Trophoblast cell (in vitro differentiated cells and primary cell): ENCODE results near the gene ASTN2.

Experiments used
- DNase-seq, 2 donors: peaks; one replicate each; pipeline ENCODE4 v3.0.0-alpha.2; 2016
- H2AFZ ChIP-seq: 2 replicates; pipeline ENCODE4 v1.6.1; 2013; ENCODE audit warnings: low read length, moderate library complexity, mild to moderate bottlenecking; ENCODE audit not compliant: insufficient read depth, poor library complexity
- H2AK5ac ChIP-seq: 2 replicates; pipeline ENCODE4 v1.6.1; 2013; ENCODE audit warnings: mild to moderate bottlenecking, low read length
- H2BK120ac ChIP-seq: 2 replicates; pipeline ENCODE4 v1.6.1; 2013; ENCODE audit warnings: low read length, mild to moderate bottlenecking, moderate library complexity; ENCODE audit not compliant: insufficient read depth, poor library complexity
- H2BK12ac ChIP-seq: 2 replicates; pipeline ENCODE4 v1.6.1; 2013; ENCODE audit warnings: mild to moderate bottlenecking, low read length, moderate library complexity
- H2BK5ac ChIP-seq: 2 replicates; pipeline ENCODE4 v1.6.1; 2013; ENCODE audit warnings: low read length, low read depth, moderate library complexity, mild to moderate bottlenecking; ENCODE audit not compliant: poor library complexity
- H3K14ac ChIP-seq: 2 replicates; pipeline ENCODE4 v1.6.1; 2013; ENCODE audit warnings: mild to moderate bottlenecking, low read length
- H3K18ac ChIP-seq: 2 replicates; pipeline ENCODE4 v1.6.1; 2013; ENCODE audit warnings: mild to moderate bottlenecking, low read length
- H3K23ac ChIP-seq: 2 replicates; pipeline ENCODE4 v1.6.1; 2013; ENCODE audit warnings: low read length
- H3K27ac ChIP-seq: 2 replicates; pipeline ENCODE4 v1.5.1; 2013; ENCODE audit warnings: low read depth, mild to moderate bottlenecking, inconsistent platforms, low read length, moderate library complexity
- H3K27me3 ChIP-seq: 2 replicates; pipeline ENCODE4 v1.6.1; 2013; ENCODE audit warnings: inconsistent platforms, mild to moderate bottlenecking, low read length, moderate library complexity; ENCODE audit not compliant: insufficient read depth
- H3K36me3 ChIP-seq, 2 experiments: 1 replicate in 1 of 2; 2 replicates in 1 of 2; pipeline ENCODE4 v1.6.1; 2013; ENCODE audit warnings: low read length in 2 of 2, mild to moderate bottlenecking in 2 of 2, moderate library complexity in 1 of 2; ENCODE audit not compliant: insufficient read depth in 2 of 2, control insufficient read depth in 1 of 2
- H3K4ac ChIP-seq: 2 replicates; pipeline ENCODE4 v1.6.1; 2013; ENCODE audit warnings: low read depth, mild to moderate bottlenecking, low read length, moderate library complexity
- H3K4me1 ChIP-seq, 2 experiments: 1 replicate in 1 of 2; 2 replicates in 1 of 2; pipeline ENCODE4 v1.6.1; 2013; ENCODE audit warnings: low read length in 2 of 2, mild to moderate bottlenecking in 2 of 2, moderate library complexity in 1 of 2; ENCODE audit not compliant: insufficient read depth in 2 of 2, control insufficient read depth in 1 of 2
- H3K4me2 ChIP-seq: 2 replicates; pipeline ENCODE4 v1.6.1; 2013; ENCODE audit warnings: inconsistent platforms, mild to moderate bottlenecking, low read length, moderate library complexity
- H3K4me3 ChIP-seq: 2 replicates; pipeline ENCODE4 v1.5.1; 2013; ENCODE audit warnings: mild to moderate bottlenecking, low read depth, low read length, inconsistent platforms
- H3K79me1 ChIP-seq: one replicate; pipeline ENCODE4 v1.6.1; 2013; ENCODE audit warnings: low read length
- H3K79me2 ChIP-seq: 2 replicates; pipeline ENCODE4 v1.6.1; 2013; ENCODE audit warnings: low read length, mild to moderate bottlenecking; ENCODE audit not compliant: control insufficient read depth, insufficient read depth, poor library complexity
- H3K9ac ChIP-seq: 2 replicates; pipeline ENCODE4 v1.6.1; 2013; ENCODE audit warnings: mild to moderate bottlenecking, low read length
- H3K9me3 ChIP-seq: 2 replicates; pipeline ENCODE4 v1.6.1; 2013; ENCODE audit warnings: low read depth, mild to moderate bottlenecking, control low read depth, inconsistent platforms, low read length; ENCODE audit not compliant: insufficient read depth
- H4K12ac ChIP-seq: 2 replicates; pipeline ENCODE4 v1.6.1; 2013; ENCODE audit warnings: low read depth, mild to moderate bottlenecking, low read length, moderate library complexity
- H4K8ac ChIP-seq: 2 replicates; pipeline ENCODE4 v1.6.1; 2013; ENCODE audit warnings: low read depth, mild to moderate bottlenecking, low read length, moderate library complexity
- H4K91ac ChIP-seq: one replicate; pipeline ENCODE4 v1.6.1; 2013; ENCODE audit warnings: low read depth, mild to moderate bottlenecking, low read length, moderate library complexity
- WGBS: extraction: QIAGEN DNeasy Blood & Tissue Kit; methylation state at CpG from one replicate; pipeline ENCODE4 v1.1.7; 2013; ENCODE audit warnings: missing lambda C conversion rate; ENCODE audit not compliant: insufficient read length, insufficient coverage; ENCODE audit errors: extremely low coverage; 5-methylcytosine and 5-hydroxymethylcytosine counted together

ASTN2 gene

GRCh38 chr9:116688806-116689485 lies 725.9 kb downstream of the ASTN2 start:
- Histone ChIP-seq H2AFZ (no peak overlapping the region), H2AK5ac (no peak overlapping the region), H4K91ac (no peak overlapping the region), H3K14ac (no peak overlapping the region), H2BK12ac (no peak overlapping the region), H3K9ac (no peak overlapping the region), H3K36me3 (no peaks in the 10 kb centered on the region), H3K9me3 (no peaks in the 10 kb centered on the region), H3K4me1 (peaks cover 9 to 13% of the 10 kb centered on the region in 2 experiments), H2BK120ac (no peak overlapping the region), H3K18ac (no peak overlapping the region), H3K4ac (no peak overlapping the region), H3K4me3 (no peak overlapping the region), H3K27ac (no peak overlapping the region), H3K27me3 (no peaks in the 10 kb centered on the region), H3K79me1 (peaks cover 2% of the 10 kb centered on the region), H3K23ac (no peak overlapping the region), H4K8ac (no peak overlapping the region), H2BK5ac (no peak overlapping the region), H4K12ac (no peak overlapping the region), H3K4me2 (no peak overlapping the region), H3K79me2 (peaks cover 6% of the 10 kb centered on the region)
- WGBS, result no CpG with 5 or more reads among the region's 3 CpGs
- no peak for DNase-seq

GRCh38 chr9:116687754-116688135 lies 727.1 kb downstream of the ASTN2 start:
- Histone ChIP-seq H2BK120ac (no peak overlapping the region), H3K9ac (peak overlapping the region; percentile 86), H3K4me3 (peak overlapping the region; percentile 87), H2AK5ac (no peak overlapping the region), H3K4me1 (peaks cover 9 to 13% of the 10 kb centered on the region in 2 experiments), H4K12ac (peak overlapping the region; percentile 3), H4K91ac (peak overlapping the region; percentile 26), H2BK12ac (no peak overlapping the region), H3K23ac (no peak overlapping the region), H4K8ac (peak overlapping the region; percentile 88), H2BK5ac (no peak overlapping the region), H2AFZ (no peak overlapping the region), H3K36me3 (no peaks in the 10 kb centered on the region), H3K4ac (peak overlapping the region; percentile 16), H3K27me3 (no peaks in the 10 kb centered on the region), H3K18ac (peak overlapping the region; percentile 87), H3K14ac (peak overlapping the region; percentile 75), H3K27ac (no peak overlapping the region), H3K9me3 (no peaks in the 10 kb centered on the region), H3K79me1 (peaks cover 2% of the 10 kb centered on the region), H3K4me2 (peak overlapping the region; percentile 88), H3K79me2 (peaks cover 6% of the 10 kb centered on the region)
- no CpG with 5 or more reads among the region's 7 CpGs for WGBS
- no peak for DNase-seq

DNA sequence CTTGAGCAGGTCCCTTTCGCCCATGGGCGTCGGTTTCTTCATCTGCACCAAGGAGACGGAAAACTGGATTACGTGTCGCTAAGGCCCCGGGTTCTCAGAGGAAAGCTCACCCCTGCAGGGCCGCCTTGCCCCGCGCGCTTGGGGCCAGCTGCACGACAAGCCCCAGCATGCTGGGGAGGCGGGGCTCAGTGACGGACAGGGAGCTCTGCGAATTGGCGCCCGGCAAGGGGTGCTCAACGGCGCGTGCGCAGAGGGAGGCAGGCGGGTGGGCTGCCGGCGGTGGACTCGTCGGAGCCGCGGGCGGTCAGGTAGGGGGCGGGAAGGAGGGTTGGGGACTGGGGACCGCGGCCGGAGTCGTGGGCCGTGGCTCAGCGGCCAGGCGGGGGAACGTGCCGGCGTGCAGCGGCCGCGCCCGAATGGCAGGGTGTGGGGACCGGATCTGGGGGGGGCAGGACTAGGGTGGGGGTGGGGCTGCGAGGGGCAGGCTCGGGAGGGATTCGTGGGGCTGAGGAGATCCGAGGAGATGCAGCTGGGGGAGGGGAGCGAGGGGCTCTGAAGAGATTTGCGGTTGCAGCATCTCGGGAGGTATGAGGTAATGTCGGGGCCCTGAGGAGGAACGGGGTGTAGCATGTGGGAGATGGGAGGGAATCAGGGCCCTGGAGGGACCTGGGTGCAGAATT lies 727.6 kb downstream of the ASTN2 start, which contains the start of gene TRIM32:
TSS of gene TRIM32 (plus strand) at position 232 of the 680 bp plus-strand sequence. CDS start 10,438 bp downstream, outside the sequence.
- Histone ChIP-seq H3K4ac (peak within 1 kb of the TSS; percentile 16), H3K79me2 (peaks cover 6% of the 10 kb centered on the region), H3K23ac (no peak within 1 kb of the TSS), H3K18ac (peak within 1 kb of the TSS; percentile 87), H3K9ac (peak within 1 kb of the TSS; percentile 86), H3K79me1 (peaks cover 2% of the 10 kb centered on the region), H3K27ac (no peak within 1 kb of the TSS), H3K4me1 (peaks cover 9 to 13% of the 10 kb centered on the region in 2 experiments), H4K8ac (peak within 1 kb of the TSS; percentile 88), H3K4me2 (peak within 1 kb of the TSS; percentile 88), H3K36me3 (no peaks in the 10 kb centered on the region), H3K9me3 (no peaks in the 10 kb centered on the region), H2BK12ac (peak within 1 kb of the TSS; percentile 3), H2AK5ac (peak within 1 kb of the TSS; percentile 18), H2BK5ac (no peak within 1 kb of the TSS), H4K12ac (peak within 1 kb of the TSS; percentile 21), H3K14ac (peak within 1 kb of the TSS; percentile 75), H4K91ac (peak within 1 kb of the TSS; percentile 58), H3K4me3 (peak within 1 kb of the TSS; percentile 87), H2AFZ (peak within 1 kb of the TSS; percentile 9), H2BK120ac (peak within 1 kb of the TSS; percentile 21), H3K27me3 (no peaks in the 10 kb centered on the region)
- peak; percentile 80 to 91 for DNase-seq
- WGBS, result no CpG with 5 or more reads among the region's 54 CpGs

DNA sequence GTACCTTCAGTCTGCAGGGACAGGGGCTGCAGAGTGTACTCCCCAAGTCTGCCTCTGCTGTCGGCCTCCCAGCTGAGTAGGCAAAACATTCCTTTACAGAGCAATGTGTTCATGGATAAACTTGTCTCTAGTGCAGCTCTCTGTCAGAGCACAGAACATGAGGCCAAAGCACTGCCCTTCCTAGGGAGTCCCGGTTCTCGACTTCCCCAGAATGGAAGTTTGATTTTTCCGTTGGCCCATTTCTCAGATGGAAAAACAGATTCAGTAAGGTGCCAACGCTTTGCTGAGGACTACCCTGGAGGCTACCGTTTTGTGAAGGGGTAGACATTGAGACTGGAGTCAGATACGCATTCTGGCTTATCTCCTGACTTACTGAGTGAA lies 728.2 kb downstream of the ASTN2 start:
- Histone ChIP-seq H3K4me1 (peaks cover 9 to 13% of the 10 kb centered on the region in 2 experiments), H3K23ac (no peak overlapping the region), H3K9ac (peak overlapping the region; percentile 64), H4K91ac (peak overlapping the region; percentile 58), H2AK5ac (peak overlapping the region; percentile 18), H3K18ac (no peak overlapping the region), H3K4ac (no peak overlapping the region), H3K4me2 (peak overlapping the region; percentile 76), H3K79me2 (peaks cover 6% of the 10 kb centered on the region), H4K12ac (peak overlapping the region; percentile 21), H2AFZ (peak overlapping the region; percentile 9), H3K36me3 (no peaks in the 10 kb centered on the region), H3K27ac (no peak overlapping the region), H3K14ac (no peak overlapping the region), H2BK5ac (no peak overlapping the region), H4K8ac (peak overlapping the region; percentile 40), H3K79me1 (peaks cover 2% of the 10 kb centered on the region), H3K9me3 (no peaks in the 10 kb centered on the region), H2BK120ac (peak overlapping the region; percentile 21), H3K27me3 (no peaks in the 10 kb centered on the region), H2BK12ac (peak overlapping the region; percentile 3), H3K4me3 (peak overlapping the region; percentile 50)
- no CpG with 5 or more reads among the region's 7 CpGs for WGBS
- no peak for DNase-seq
